ENCODE data around the gene TRIM65. TPM values are rescaled to one million over a fixed set of nuclear protein-coding genes. Genes with fewer than 3 reads are reported as not detected.

TRIM65 gene
- total and polyA plus RNA-seq, 10 of the 15 experiments (the other 5 are each of a cell fraction or from before 2014, with no cell fraction given) = 1.4 to 26.0 (median 10.8) TPM

DNA sequence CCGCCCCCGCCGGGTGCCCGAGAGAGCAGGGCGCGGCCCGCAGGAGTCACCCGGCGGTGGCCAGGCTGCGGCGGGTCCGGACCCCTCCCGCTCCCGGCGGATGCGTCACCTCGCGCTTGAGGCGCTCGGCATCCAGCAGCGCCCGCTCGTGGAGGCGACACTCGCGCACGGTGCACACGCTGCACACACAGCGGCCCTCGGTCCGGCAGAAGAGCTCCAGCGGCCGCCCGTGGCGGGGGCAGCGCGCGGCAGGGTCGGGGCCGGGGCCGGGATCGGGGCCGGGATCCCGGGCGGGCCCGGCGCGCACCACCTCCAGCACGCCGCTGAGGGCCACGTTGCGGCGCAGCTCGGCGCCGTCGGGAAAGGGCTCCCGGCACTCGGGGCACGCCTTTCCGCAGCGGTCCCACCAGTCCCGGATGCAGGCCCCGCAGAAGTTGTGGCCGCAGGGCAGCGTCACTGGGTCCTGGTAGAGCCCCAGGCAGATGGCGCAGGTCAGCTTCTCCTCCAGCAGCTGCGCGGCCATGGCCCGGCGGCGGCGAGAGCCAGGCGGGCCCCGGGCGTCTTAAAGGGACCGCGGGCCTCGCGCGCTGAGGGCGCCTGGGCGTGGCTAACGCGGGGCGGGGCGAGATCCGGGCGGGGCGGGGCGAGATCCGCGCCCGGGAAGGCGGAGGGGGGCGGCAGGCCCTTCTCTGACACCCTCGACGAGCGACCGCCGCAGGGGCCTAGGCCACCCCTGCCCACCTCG lies at the start of gene TRIM65 (continued):
- no peak for TF ChIP-seq ZNF207 (IDR thresholded peaks at IDR 0.05; ENCODE audit: borderline replicate concordance)
- 0 out of 2 replicates have a peak, but pooled peaks have one; percentile 46 for TF ChIP-seq SIN3A (IDR thresholded peaks at IDR 0.05; ENCODE audit: low read depth, low read length)
- TF ChIP-seq TCF3 (IDR thresholded peaks at IDR 0.05; ENCODE audit: borderline replicate concordance, insufficient read depth, low read depth, low read length) = no peak; the same call in 1 of the 2 replicates
- no peak for TF ChIP-seq ATF7 (IDR thresholded peaks at IDR 0.05; ENCODE audit: low read depth)
- TF ChIP-seq, protein P1, sequence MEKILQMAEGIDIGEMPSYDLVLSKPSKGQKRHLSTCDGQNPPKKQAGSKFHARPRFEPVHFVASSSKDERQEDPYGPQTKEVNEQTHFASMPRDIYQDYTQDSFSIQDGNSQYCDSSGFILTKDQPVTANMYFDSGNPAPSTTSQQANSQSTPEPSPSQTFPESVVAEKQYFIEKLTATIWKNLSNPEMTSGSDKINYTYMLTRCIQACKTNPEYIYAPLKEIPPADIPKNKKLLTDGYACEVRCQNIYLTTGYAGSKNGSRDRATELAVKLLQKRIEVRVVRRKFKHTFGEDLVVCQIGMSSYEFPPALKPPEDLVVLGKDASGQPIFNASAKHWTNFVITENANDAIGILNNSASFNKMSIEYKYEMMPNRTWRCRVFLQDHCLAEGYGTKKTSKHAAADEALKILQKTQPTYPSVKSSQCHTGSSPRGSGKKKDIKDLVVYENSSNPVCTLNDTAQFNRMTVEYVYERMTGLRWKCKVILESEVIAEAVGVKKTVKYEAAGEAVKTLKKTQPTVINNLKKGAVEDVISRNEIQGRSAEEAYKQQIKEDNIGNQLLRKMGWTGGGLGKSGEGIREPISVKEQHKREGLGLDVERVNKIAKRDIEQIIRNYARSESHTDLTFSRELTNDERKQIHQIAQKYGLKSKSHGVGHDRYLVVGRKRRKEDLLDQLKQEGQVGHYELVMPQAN (conservative IDR thresholded peaks at IDR 0.05) = peak; percentile 77
- TF ChIP-seq ZSCAN29 (IDR thresholded peaks at IDR 0.05) = no peak
- TF ChIP-seq CHD2 (IDR thresholded peaks at IDR 0.05; ENCODE audit: borderline replicate concordance, low read depth, low read length) = no peak
- no peak for TF ChIP-seq CBX3 (IDR thresholded peaks at IDR 0.05; ENCODE audit: borderline replicate concordance, low read depth)
- no peak for TF ChIP-seq KAT2A (conservative IDR thresholded peaks at IDR 0.05; ENCODE audit: control insufficient read depth, low read depth, low read length)
- TF ChIP-seq POLR2AphosphoS2 (IDR thresholded peaks at IDR 0.05; ENCODE audit: low read depth, low read length) = no peak
- TF ChIP-seq BCL11A (IDR thresholded peaks at IDR 0.05; ENCODE audit: low read depth, low read length) = no peak
- TF ChIP-seq, protein P2, sequence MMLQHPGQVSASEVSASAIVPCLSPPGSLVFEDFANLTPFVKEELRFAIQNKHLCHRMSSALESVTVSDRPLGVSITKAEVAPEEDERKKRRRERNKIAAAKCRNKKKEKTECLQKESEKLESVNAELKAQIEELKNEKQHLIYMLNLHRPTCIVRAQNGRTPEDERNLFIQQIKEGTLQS (IDR thresholded peaks at IDR 0.05; ENCODE audit: borderline replicate concordance, extremely low read depth, low read depth, low read length) = no peak
- TF ChIP-seq MXI1 (IDR thresholded peaks at IDR 0.05; ENCODE audit: low read depth, low read length) = peak; percentile 80
- no peak for TF ChIP-seq EED (IDR thresholded peaks at IDR 0.05; ENCODE audit: low read depth)
- TF ChIP-seq CREB1 (IDR thresholded peaks at IDR 0.05; ENCODE audit: low read depth) = peak; percentile 51; the same call in 1 of the 2 replicates
- TF ChIP-seq, protein P3, sequence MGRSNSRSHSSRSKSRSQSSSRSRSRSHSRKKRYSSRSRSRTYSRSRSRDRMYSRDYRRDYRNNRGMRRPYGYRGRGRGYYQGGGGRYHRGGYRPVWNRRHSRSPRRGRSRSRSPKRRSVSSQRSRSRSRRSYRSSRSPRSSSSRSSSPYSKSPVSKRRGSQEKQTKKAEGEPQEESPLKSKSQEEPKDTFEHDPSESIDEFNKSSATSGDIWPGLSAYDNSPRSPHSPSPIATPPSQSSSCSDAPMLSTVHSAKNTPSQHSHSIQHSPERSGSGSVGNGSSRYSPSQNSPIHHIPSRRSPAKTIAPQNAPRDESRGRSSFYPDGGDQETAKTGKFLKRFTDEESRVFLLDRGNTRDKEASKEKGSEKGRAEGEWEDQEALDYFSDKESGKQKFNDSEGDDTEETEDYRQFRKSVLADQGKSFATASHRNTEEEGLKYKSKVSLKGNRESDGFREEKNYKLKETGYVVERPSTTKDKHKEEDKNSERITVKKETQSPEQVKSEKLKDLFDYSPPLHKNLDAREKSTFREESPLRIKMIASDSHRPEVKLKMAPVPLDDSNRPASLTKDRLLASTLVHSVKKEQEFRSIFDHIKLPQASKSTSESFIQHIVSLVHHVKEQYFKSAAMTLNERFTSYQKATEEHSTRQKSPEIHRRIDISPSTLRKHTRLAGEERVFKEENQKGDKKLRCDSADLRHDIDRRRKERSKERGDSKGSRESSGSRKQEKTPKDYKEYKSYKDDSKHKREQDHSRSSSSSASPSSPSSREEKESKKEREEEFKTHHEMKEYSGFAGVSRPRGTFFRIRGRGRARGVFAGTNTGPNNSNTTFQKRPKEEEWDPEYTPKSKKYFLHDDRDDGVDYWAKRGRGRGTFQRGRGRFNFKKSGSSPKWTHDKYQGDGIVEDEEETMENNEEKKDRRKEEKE (IDR thresholded peaks at IDR 0.05) = 0 out of 2 replicates have a peak, but pooled peaks have one; percentile 44
- no peak for TF ChIP-seq STAT1 (conservative IDR thresholded peaks at IDR 0.05)
- TF ChIP-seq, protein P4, sequence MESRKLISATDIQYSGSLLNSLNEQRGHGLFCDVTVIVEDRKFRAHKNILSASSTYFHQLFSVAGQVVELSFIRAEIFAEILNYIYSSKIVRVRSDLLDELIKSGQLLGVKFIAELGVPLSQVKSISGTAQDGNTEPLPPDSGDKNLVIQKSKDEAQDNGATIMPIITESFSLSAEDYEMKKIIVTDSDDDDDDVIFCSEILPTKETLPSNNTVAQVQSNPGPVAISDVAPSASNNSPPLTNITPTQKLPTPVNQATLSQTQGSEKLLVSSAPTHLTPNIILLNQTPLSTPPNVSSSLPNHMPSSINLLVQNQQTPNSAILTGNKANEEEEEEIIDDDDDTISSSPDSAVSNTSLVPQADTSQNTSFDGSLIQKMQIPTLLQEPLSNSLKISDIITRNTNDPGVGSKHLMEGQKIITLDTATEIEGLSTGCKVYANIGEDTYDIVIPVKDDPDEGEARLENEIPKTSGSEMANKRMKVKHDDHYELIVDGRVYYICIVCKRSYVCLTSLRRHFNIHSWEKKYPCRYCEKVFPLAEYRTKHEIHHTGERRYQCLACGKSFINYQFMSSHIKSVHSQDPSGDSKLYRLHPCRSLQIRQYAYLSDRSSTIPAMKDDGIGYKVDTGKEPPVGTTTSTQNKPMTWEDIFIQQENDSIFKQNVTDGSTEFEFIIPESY (IDR thresholded peaks at IDR 0.05) = no peak
- no peak for TF ChIP-seq HDGF (IDR thresholded peaks at IDR 0.05)
- no peak for TF ChIP-seq CEBPB (IDR thresholded peaks at IDR 0.05; ENCODE audit: borderline replicate concordance in 1 of 2, low read depth in 2 of 2, low read length in 2 of 2)
- no peak for TF ChIP-seq IRF4 (IDR thresholded peaks at IDR 0.05; ENCODE audit: low read depth, low read length)
- TF ChIP-seq CREM (IDR thresholded peaks at IDR 0.05; ENCODE audit: low read depth) = no peak

Measured in GM12878 (cell line).